Thyroid gland (tissue), 4 donors: ENCODE measurements around the gene POPDC2. TPM values are rescaled to one million over a fixed set of nuclear protein-coding genes. Genes with fewer than 3 reads are reported as not detected.

ENCODE experiments used
- DNase-seq, 2 donors: peaks; one replicate each; pipeline ENCODE4 v3.0.0-alpha.2; 2019
- H3K27ac ChIP-seq, 3 donors: fragments of 200-600 bp; sonication (generic); 1 replicate in 2 of 3; 2 replicates in 1 of 3; pipeline ENCODE4 v1.5.1; 2016 to 2019; ENCODE audit warnings: mild to moderate bottlenecking in 1 of 3, moderate library complexity in 1 of 3
- H3K27me3 ChIP-seq: fragments of 200-600 bp; sonication (generic); one replicate; pipeline ENCODE4 v1.5.1; 2019
- H3K36me3 ChIP-seq, 2 donors: fragments of 200-600 bp; sonication (generic); one replicate each; pipeline ENCODE4 v1.5.1; 2016 to 2019
- H3K4me1 ChIP-seq, 2 donors: fragments of 200-600 bp; sonication (generic); one replicate each; pipeline ENCODE4 v1.5.1; 2017 to 2019
- H3K4me3 ChIP-seq, 3 donors: fragments of 200-600 bp; sonication (generic); replicated peaks in 1 of 3; 1 replicate in 2 of 3; 2 replicates in 1 of 3; pipeline ENCODE4 v1.5.1; 2016; ENCODE audit warnings: mild to moderate bottlenecking in 1 of 3
- H3K9me3 ChIP-seq: fragments of 200-600 bp; sonication (generic); one replicate; pipeline ENCODE4 v1.5.1; 2017
- POLR2A ChIP-seq, 2 donors: fragments of 450-650 bp; IDR thresholded peaks; one replicate each; pipeline ENCODE4 v1.6.1; 2017; ENCODE audit warnings: antibody characterized with exemption in 2 of 2, mild to moderate bottlenecking in 2 of 2, moderate library complexity in 1 of 2
- WGBS, 2 donors: methylation state at CpG; one replicate each; pipeline ENCODE4 v1.1.5; 2017; 5-methylcytosine and 5-hydroxymethylcytosine counted together
- intact Hi-C: fragments of 100-400 bp; cut with DNase I; formaldehyde crosslinking; loops from one replicate; pipeline ENCODE4 v1.15.1; 2023
- total RNA-seq, 4 donors: library from RNA; depleted of rRNA; stranded (reverse); fragments of >200 nt; gene quantifications; one replicate each; pipeline ENCODE4 v1.2.3, GENCODE V29; 2016
- TF ChIP-seq, protein P1 (sequence below), 6 experiments: fragments of 200-600 bp in 3 of 6; fragments of 450-650 bp in 3 of 6; sonication (generic) in 3 of 6; IDR thresholded peaks; one replicate each; pipeline ENCODE4 v1.5.1; 2016 to 2019; ENCODE audit warnings: antibody characterized with exemption in 6 of 6, mild to moderate bottlenecking in 2 of 6, inconsistent platforms in 1 of 6, moderate library complexity in 1 of 6

POPDC2 gene
- total RNA-seq, 4 donors from 2014 or later: 1.9 to 5.4 (median 4.6) TPM

- intact Hi-C loops: no loop called here
- Histone ChIP-seq H3K4me3 (no peak overlapping the region), H3K9me3 (no peaks in the 10 kb centered on the region), H3K27me3 (no peaks in the 10 kb centered on the region), H3K27ac (no peak overlapping the region), H3K4me1 (peaks cover 0 to 9% of the 10 kb centered on the region in 2 donors), H3K36me3 (no peaks in the 10 kb centered on the region)
- TF ChIP-seq POLR2A (IDR thresholded peaks at IDR 0.05): no peak
- TF ChIP-seq, protein P1, sequence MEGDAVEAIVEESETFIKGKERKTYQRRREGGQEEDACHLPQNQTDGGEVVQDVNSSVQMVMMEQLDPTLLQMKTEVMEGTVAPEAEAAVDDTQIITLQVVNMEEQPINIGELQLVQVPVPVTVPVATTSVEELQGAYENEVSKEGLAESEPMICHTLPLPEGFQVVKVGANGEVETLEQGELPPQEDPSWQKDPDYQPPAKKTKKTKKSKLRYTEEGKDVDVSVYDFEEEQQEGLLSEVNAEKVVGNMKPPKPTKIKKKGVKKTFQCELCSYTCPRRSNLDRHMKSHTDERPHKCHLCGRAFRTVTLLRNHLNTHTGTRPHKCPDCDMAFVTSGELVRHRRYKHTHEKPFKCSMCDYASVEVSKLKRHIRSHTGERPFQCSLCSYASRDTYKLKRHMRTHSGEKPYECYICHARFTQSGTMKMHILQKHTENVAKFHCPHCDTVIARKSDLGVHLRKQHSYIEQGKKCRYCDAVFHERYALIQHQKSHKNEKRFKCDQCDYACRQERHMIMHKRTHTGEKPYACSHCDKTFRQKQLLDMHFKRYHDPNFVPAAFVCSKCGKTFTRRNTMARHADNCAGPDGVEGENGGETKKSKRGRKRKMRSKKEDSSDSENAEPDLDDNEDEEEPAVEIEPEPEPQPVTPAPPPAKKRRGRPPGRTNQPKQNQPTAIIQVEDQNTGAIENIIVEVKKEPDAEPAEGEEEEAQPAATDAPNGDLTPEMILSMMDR (IDR thresholded peaks at IDR 0.05): no peak
- no peak for DNase-seq
- 83 to 94% methylated on average over 5 of the region's 5 CpGs for WGBS, 2 donors
Observed at GRCh38 chr3:119594066-119594465, 66.3 kb downstream of the POPDC2 start.

GRCh38 chr3:119592861-119593260, 67.5 kb downstream of the POPDC2 start:
- TF ChIP-seq, protein P1 (IDR thresholded peaks at IDR 0.05): no peak
- TF ChIP-seq POLR2A (IDR thresholded peaks at IDR 0.05): no peak
- H3K9me3 ChIP-seq: no peaks in the 10 kb centered on the region
- H3K4me1 ChIP-seq: peaks cover 0 to 6% of the 10 kb centered on the region in 2 donors
- H3K27ac ChIP-seq: no peak overlapping the region
- DNase-seq: no peak
- intact Hi-C loops: no loop called here
- no peak overlapping the region for H3K4me3 ChIP-seq
- 87 to 93% methylated on average over 1 of the region's 1 CpG for WGBS, 2 donors
- H3K27me3 ChIP-seq: no peaks in the 10 kb centered on the region
- no peaks in the 10 kb centered on the region for H3K36me3 ChIP-seq

Other genes starting within 250 kb of the POPDC2 start
- gene TMEM39A, start 197.0 kb downstream of the POPDC2 start, total RNA-seq: 10 to 100 TPM; 48.1 to 84.1 (median 59.8) TPM
- 10 to 100 TPM in 2 of 4 donors, 1 to 10 TPM in 2; 9.4 to 14.2 (median 10.3) TPM for gene POGLUT1, start 191.6 kb downstream of the POPDC2 start, total RNA-seq
- 10 to 100 TPM; 34.2 to 78.5 (median 48.6) TPM for gene TIMMDC1, start 162.0 kb downstream of the POPDC2 start, total RNA-seq
- 1 to 10 TPM in 3 of 4 donors, under 1 TPM in 1; 0.83 to 2.3 (median 1.1) TPM for gene CD80, start 101.0 kb downstream of the POPDC2 start, total RNA-seq
- 10 to 100 TPM in 3 of 4 donors, 1 to 10 TPM in 1; 8.7 to 16.0 (median 14.5) TPM for gene ADPRH, start 81.1 kb downstream of the POPDC2 start, total RNA-seq
- 1 to 10 TPM; 2.0 to 6.7 (median 3.9) TPM for gene PLA1A, start 62.7 kb downstream of the POPDC2 start, total RNA-seq
- 10 to 100 TPM; 12.8 to 73.0 (median 46.0) TPM for gene COX17, start 16.8 kb upstream of the POPDC2 start, total RNA-seq
- gene CFAP91, start 42.4 kb upstream of the POPDC2 start, total RNA-seq: 10 to 100 TPM in 3 of 4 donors, 1 to 10 TPM in 1; 9.4 to 28.0 (median 22.8) TPM
- under 1 TPM in 2 of 4 donors, not detected in 2; 0.54 to 0.67 TPM for gene NR1I2, start 121.5 kb upstream of the POPDC2 start, total RNA-seq